GM12801 (cell line): ENCODE data around the gene NACC2.

Experiments
- CTCF ChIP-seq: IDR thresholded peaks from one replicate; pipeline ENCODE4 v1.5.1; 2011; ENCODE audit warnings: control low read depth; ENCODE audit not compliant: insufficient read length; ENCODE audit errors: extremely low read depth

The NACC2 gene

GRCh38 chr9:135976531-135976930 lies 118.6 kb downstream of the NACC2 start:
- no peak for TF ChIP-seq CTCF

- no peak for TF ChIP-seq CTCF
These were observed 119.3 kb downstream of the NACC2 start for GRCh38 chr9:135975834-135976233.

- no peak for TF ChIP-seq CTCF
These were observed 120.9 kb downstream of the NACC2 start for GRCh38 chr9:135974220-135974573.

- TF ChIP-seq CTCF: no peak
These were observed 121.5 kb downstream of the NACC2 start for GRCh38 chr9:135973277-135974219.

GRCh38 chr9:135971892-135972291 lies 123.2 kb downstream of the NACC2 start:
- no peak for TF ChIP-seq CTCF

GRCh38 chr9:135971111-135971766 lies 123.8 kb downstream of the NACC2 start:
- TF ChIP-seq CTCF: no peak

GRCh38 chr9:135970128-135970815 lies 124.8 kb downstream of the NACC2 start:
- no peak for TF ChIP-seq CTCF
